Activated naive CD8-positive, alpha-beta T cell treated with anti-CD3 and anti-CD28 coated beads, Interleukin-2, amount 50 U/mL, for 16 hours (primary cell): ENCODE measurements around the gene UBAC2.

Experiments used
- DNase-seq: peaks from one replicate; pipeline ENCODE4 v3.0.0-alpha.2; 2020; ENCODE audit warnings: low read depth, low spot score

The UBAC2 gene

GRCh38 chr13:99335087-99335486 lies 134.4 kb downstream of the UBAC2 start:
- no peak for DNase-seq

- DNase-seq: no peak
These were observed 134.9 kb downstream of the UBAC2 start for GRCh38 chr13:99335603-99336002.

GRCh38 chr13:99339230-99339721 lies 138.6 kb downstream of the UBAC2 start:
- no peak for DNase-seq

GRCh38 chr13:99339736-99340397 lies 139.2 kb downstream of the UBAC2 start:
- no peak for DNase-seq

- DNase-seq: no peak
These were observed 140.0 kb downstream of the UBAC2 start for GRCh38 chr13:99340638-99341037.

GRCh38 chr13:99341969-99342722 lies 141.5 kb downstream of the UBAC2 start:
- no peak for DNase-seq

- no peak for DNase-seq
These were observed 142.2 kb downstream of the UBAC2 start for GRCh38 chr13:99342723-99343315.

GRCh38 chr13:99344610-99345208 lies 144.1 kb downstream of the UBAC2 start:
- no peak for DNase-seq

GRCh38 chr13:99345345-99345744 lies 144.7 kb downstream of the UBAC2 start:
- no peak for DNase-seq

GRCh38 chr13:99346335-99347042 lies 145.8 kb downstream of the UBAC2 start:
- no peak for DNase-seq

- DNase-seq: no peak
These were observed 146.8 kb downstream of the UBAC2 start for GRCh38 chr13:99347335-99347878.

GRCh38 chr13:99347911-99348451 lies 147.3 kb downstream of the UBAC2 start:
- DNase-seq: no peak

- DNase-seq: no peak
These were observed 149.5 kb downstream of the UBAC2 start for GRCh38 chr13:99350191-99350590.

GRCh38 chr13:99351772-99352171 lies 151.1 kb downstream of the UBAC2 start:
- no peak for DNase-seq

GRCh38 chr13:99352351-99353245 lies 151.9 kb downstream of the UBAC2 start:
- no peak for DNase-seq

- DNase-seq: no peak
These were observed 152.6 kb downstream of the UBAC2 start for GRCh38 chr13:99353246-99353600.

GRCh38 chr13:99353836-99354235 lies 153.2 kb downstream of the UBAC2 start:
- no peak for DNase-seq

- no peak for DNase-seq
These were observed 153.8 kb downstream of the UBAC2 start for GRCh38 chr13:99354371-99354951.

- no peak for DNase-seq
These were observed 154.8 kb downstream of the UBAC2 start for GRCh38 chr13:99355267-99356011.
